ENCODE measurements around the gene MLIP. TPM values are rescaled to one million over a fixed set of nuclear protein-coding genes. Genes with fewer than 3 reads are reported as not detected.
"Not testable (repeated sequence)": the region's sequence is repeated elsewhere in the genome, so short reads cannot be mapped to it uniquely, and the experiment has no call there.

Gene MLIP
- total and polyA plus RNA-seq, 2 of the 8 experiments (the other 6 are each of a cell fraction or from before 2014, with no cell fraction given), result not detected

- H3K4me1 ChIP-seq (replicated peaks in 1 of 4; ENCODE audit: control insufficient read depth in 3 of 4, insufficient read depth in 4 of 4, low read length in 3 of 4); H3K14ac ChIP-seq (ENCODE audit: insufficient read length); H3K27me3 ChIP-seq (replicated peaks in 1 of 4; ENCODE audit: control insufficient read depth in 3 of 4, extremely low read depth in 1 of 4, insufficient read depth in 3 of 4, low read length in 3 of 4); FAIRE-seq; H2AK5ac ChIP-seq (ENCODE audit: low read depth, low read length); H4K20me1 ChIP-seq (replicated peaks in 1 of 2; ENCODE audit: control insufficient read depth in 1 of 2, insufficient read depth in 2 of 2, low read length in 2 of 2); H2BK12ac ChIP-seq (ENCODE audit: low read depth, low read length); H4K5ac ChIP-seq (ENCODE audit: insufficient read length, low read depth, low read length); H2BK5ac ChIP-seq (ENCODE audit: low read depth, low read length); H3K9ac ChIP-seq (replicated peaks in 1 of 4; ENCODE audit: extremely low read depth in 1 of 4, low read depth in 3 of 4, low read length in 3 of 4); H2BK15ac ChIP-seq (ENCODE audit: low read length); DNase-seq (ENCODE audit: low read depth in 1 of 2, low spot score in 2 of 2); H3K36me3 ChIP-seq (ENCODE audit: control insufficient read depth in 2 of 4, insufficient read depth in 4 of 4, low read length in 3 of 4); H3K4me2 ChIP-seq (ENCODE audit: insufficient read depth in 1 of 2, low read depth in 2 of 2, low read length in 2 of 2); H3K27ac ChIP-seq (ENCODE audit: low read depth, low read length); H3K18ac ChIP-seq (ENCODE audit: extremely low read depth, low read length); H2BK20ac ChIP-seq (ENCODE audit: low read length); H2BK120ac ChIP-seq (replicated peaks; ENCODE audit: low read depth, low read length); H3K79me2 ChIP-seq (ENCODE audit: control insufficient read depth in 1 of 2, insufficient read depth in 2 of 2, low read length in 2 of 2); H3K9me3 ChIP-seq (ENCODE audit: insufficient read depth in 2 of 2, low read depth in 1 of 2, low read length in 1 of 2); H3K4me3 ChIP-seq (ENCODE audit: extremely low read depth in 1 of 4, insufficient read depth in 2 of 4, low read depth in 3 of 4, low read length in 4 of 4); H4K8ac ChIP-seq (ENCODE audit: extremely low read depth, insufficient read depth, low read length); H2AFZ ChIP-seq (ENCODE audit: low read length); H3K23ac ChIP-seq (ENCODE audit: insufficient read length); H3K23me2 ChIP-seq (ENCODE audit: low read depth, low read length); H3K4ac ChIP-seq (replicated peaks; ENCODE audit: insufficient read length, low read depth, low read length); POLR2A ChIA-PET (ENCODE audit: partially characterized antibody); H4K91ac ChIP-seq (replicated peaks; ENCODE audit: insufficient read length, low read length); H3K56ac ChIP-seq (replicated peaks; ENCODE audit: insufficient read length, low read depth, low read length); H3K79me1 ChIP-seq (ENCODE audit: low read depth, low read length): not testable (repeated sequence)
- 97% methylated on average over 13 of the region's 13 CpGs; no CpG with 5 or more reads in 1 of the 2 experiments for WGBS, 2 experiments (ENCODE audit: extremely low coverage in 1 of 2, insufficient coverage in 1 of 2, insufficient read length in 1 of 2, insufficient replicate concordance in 2 of 2, low coverage in 1 of 2, low lambda C conversion rate in 2 of 2, missing lambda C conversion rate in 1 of 2)
- CTCF ChIA-PET (ENCODE audit: partially characterized antibody), result interaction anchor here (0.6 to 1.1 kb wide), 2 partner anchors 27 to 28 kb away, joined by 3 to 4 read pairs; no protein-coding TSS in a partner anchor
Observed at GRCh38 chr6:54081499-54081898, 29.7 kb upstream of the MLIP start.
